Activated CD4-positive, alpha-beta T cell treated with anti-CD3 and anti-CD28 coated beads for 4 hours (primary cell): Measurements from ENCODE around the gene PRH2.

Experiments
- DNase-seq, 2 donors: peaks; one replicate each; pipeline ENCODE4 v3.0.0-alpha.2; 2020

Gene PRH2

GRCh38 chr12:10928746-10929286 lies at the start of gene PRH2:
TSS of gene PRH2 (plus strand) at chr12:10929236. CDS start at chr12:10929274, 38 bp downstream.
- no peak for DNase-seq

- no peak for DNase-seq
Observed at GRCh38 chr12:10884086-10884725, 44.8 kb upstream of the PRH2 start, which contains the start of gene PRH1. TSS of gene PRH1 (minus strand) at chr12:10884255. CDS start at chr12:10884217, 38 bp downstream.

GRCh38 chr12:10889226-10889625 lies 39.8 kb upstream of the PRH2 start:
- DNase-seq: no peak

GRCh38 chr12:10891937-10892336 lies 37.1 kb upstream of the PRH2 start:
- DNase-seq: no peak

- DNase-seq: no peak
Observed at GRCh38 chr12:10896854-10897253, 32.2 kb upstream of the PRH2 start.

GRCh38 chr12:10900530-10900929 lies 28.5 kb upstream of the PRH2 start:
- DNase-seq: no peak

- DNase-seq: no peak
Observed at GRCh38 chr12:10900972-10901371, 28.1 kb upstream of the PRH2 start.

GRCh38 chr12:10901427-10901826 lies 27.6 kb upstream of the PRH2 start:
- no peak for DNase-seq

GRCh38 chr12:10904686-10905085 lies 24.4 kb upstream of the PRH2 start:
- DNase-seq: no peak

GRCh38 chr12:10909462-10909861 lies 19.6 kb upstream of the PRH2 start, which contains the start of gene TAS2R13:
TSS of gene TAS2R13 (minus strand) at chr12:10909562. CDS start at chr12:10909298, 264 bp downstream.
- no peak for DNase-seq

GRCh38 chr12:10910380-10910779 lies 18.7 kb upstream of the PRH2 start:
- DNase-seq: no peak

- DNase-seq: no peak
Observed at GRCh38 chr12:10919809-10920208, 9.2 kb upstream of the PRH2 start.

GRCh38 chr12:10926269-10926668 lies 2.8 kb upstream of the PRH2 start:
- no peak for DNase-seq

- DNase-seq: no peak
Observed at GRCh38 chr12:10936506-10936905, 7.5 kb downstream of the PRH2 start.

- no peak for DNase-seq
Observed at GRCh38 chr12:10939163-10939562, 10.1 kb downstream of the PRH2 start, which contains the start of gene TAS2R14. TSS of gene TAS2R14 (minus strand) at chr12:10939263. CDS start at chr12:10939207, 56 bp downstream.

- no peak for DNase-seq
Observed at GRCh38 chr12:10940389-10940788, 11.4 kb downstream of the PRH2 start.

GRCh38 chr12:10941369-10941768 lies 12.3 kb downstream of the PRH2 start:
- no peak for DNase-seq

GRCh38 chr12:10941916-10942607 lies 13.0 kb downstream of the PRH2 start:
- no peak for DNase-seq

GRCh38 chr12:10943167-10943566 lies 14.1 kb downstream of the PRH2 start:
- DNase-seq: no peak

- no peak for DNase-seq
Observed at GRCh38 chr12:10952645-10953044, 23.6 kb downstream of the PRH2 start.

- no peak for DNase-seq
Observed at GRCh38 chr12:10956085-10956484, 27.0 kb downstream of the PRH2 start.

- DNase-seq: no peak
Observed at GRCh38 chr12:10957741-10958140, 28.7 kb downstream of the PRH2 start.

- no peak for DNase-seq
Observed at GRCh38 chr12:10959804-10960203, 30.8 kb downstream of the PRH2 start.

GRCh38 chr12:10960211-10960610 lies 31.2 kb downstream of the PRH2 start:
- no peak for DNase-seq
